Gastrocnemius medialis (tissue), 4 donors: ENCODE results near the gene TMED10. TPM values are rescaled to one million over a fixed set of nuclear protein-coding genes. Genes with fewer than 3 reads are reported as not detected.

Experiments
- ATAC-seq, 2 donors: fragments of 150-250 bp; one replicate each; pipeline ENCODE4 v1.9.1; 2016
- DNase-seq, 2 donors: peaks; one replicate each; pipeline ENCODE4 v3.0.0-alpha.2; 2019
- H3K27ac ChIP-seq, 4 donors: fragments of 200-600 bp; sonication (generic); 1 replicate in 1 of 4; 2 replicates in 3 of 4; pipeline ENCODE4 v1.5.1; 2016 to 2018; ENCODE audit warnings: mild to moderate bottlenecking in 2 of 4, moderate library complexity in 1 of 4
- H3K27me3 ChIP-seq, 3 donors: fragments of 200-600 bp; sonication (generic) in 2 of 3; 1 replicate in 1 of 3; 2 replicates in 2 of 3; pipeline versions ENCODE4 v1.5.1 to v1.6.0; 2016 to 2019; ENCODE audit warnings: mild to moderate bottlenecking in 1 of 3, moderate library complexity in 1 of 3
- H3K36me3 ChIP-seq, 2 donors: fragments of 200-600 bp; sonication (generic) in 1 of 2; one replicate each; pipeline ENCODE4 v1.5.1; 2017 to 2018
- H3K4me1 ChIP-seq, 2 donors: fragments of 200-600 bp; sonication (generic) in 1 of 2; one replicate each; pipeline ENCODE4 v1.5.1; 2016 to 2017; ENCODE audit warnings: mild to moderate bottlenecking in 2 of 2
- H3K4me3 ChIP-seq, 4 donors: fragments of 200-600 bp; sonication (generic) in 3 of 4; 1 replicate in 1 of 4; 2 replicates in 3 of 4; pipeline ENCODE4 v1.5.1; 2016 to 2019; ENCODE audit warnings: mild to moderate bottlenecking in 2 of 4
- H3K9me3 ChIP-seq, 3 donors: fragments of 200-600 bp; sonication (generic) in 2 of 3; 1 replicate in 1 of 3; 2 replicates in 2 of 3; pipeline ENCODE4 v1.5.1; 2016 to 2019
- POLR2A ChIP-seq, 2 donors: fragments of 450-650 bp; IDR thresholded peaks; one replicate each; pipeline ENCODE4 v1.6.1; 2017; ENCODE audit warnings: antibody characterized with exemption in 2 of 2, mild to moderate bottlenecking in 2 of 2, moderate library complexity in 2 of 2
- in situ Hi-C, 4 donors: fragments of 200-750 bp; cut with MboI; loops; one replicate each; pipeline versions ENCODE4 v1.15.0 to v1.8.0; 2017; ENCODE audit warnings: low sequenced_read_pairs in 4 of 4
- intact Hi-C: fragments of 100-400 bp; cut with DNase I; formaldehyde crosslinking; loops from one replicate; pipeline ENCODE4 v1.15.1; 2023; ENCODE audit warnings: low total_unique reads
- total RNA-seq, 4 donors: library from RNA; depleted of rRNA; stranded (reverse); fragments of >200 nt; gene quantifications; one replicate each; pipeline versions ENCODE4 v1.1.0 to v1.2.3, GENCODE V29; 2016
- TF ChIP-seq, protein P1 (sequence below), 5 experiments: fragments of 450-650 bp in 3 of 5; fragments of 200-600 bp in 2 of 5; sonication (generic) in 2 of 5; IDR thresholded peaks in 4 of 5; conservative IDR thresholded peaks in 1 of 5; 1 replicate in 4 of 5; 2 replicates in 1 of 5; pipeline ENCODE4 v1.5.1; 2016 to 2019; ENCODE audit warnings: antibody characterized with exemption in 5 of 5, mild to moderate bottlenecking in 3 of 5, moderate library complexity in 3 of 5

The TMED10 gene
- total RNA-seq, 4 donors from 2014 or later: 161 to 362 (median 255) TPM

GRCh38 chr14:75121552-75121951 lies 54.9 kb downstream of the TMED10 start:
- peaks cover 19 to 26% of the 10 kb centered on the region in 2 donors for H3K4me1 ChIP-seq
- DNase-seq (no peak), ATAC-seq (no peak)
- no peaks in the 10 kb centered on the region for H3K9me3 ChIP-seq
- H3K4me3 ChIP-seq: no peak overlapping the region
- intact Hi-C loops: no loop called here
- H3K27ac ChIP-seq: no peak overlapping the region
- in situ Hi-C loops: loop anchor here in 1 of 4 donors (10.0 kb wide), 1 partner anchor 373 kb away; no protein-coding TSS in a partner anchor
- no peaks in the 10 kb centered on the region for H3K27me3 ChIP-seq
- TF ChIP-seq, protein P1, sequence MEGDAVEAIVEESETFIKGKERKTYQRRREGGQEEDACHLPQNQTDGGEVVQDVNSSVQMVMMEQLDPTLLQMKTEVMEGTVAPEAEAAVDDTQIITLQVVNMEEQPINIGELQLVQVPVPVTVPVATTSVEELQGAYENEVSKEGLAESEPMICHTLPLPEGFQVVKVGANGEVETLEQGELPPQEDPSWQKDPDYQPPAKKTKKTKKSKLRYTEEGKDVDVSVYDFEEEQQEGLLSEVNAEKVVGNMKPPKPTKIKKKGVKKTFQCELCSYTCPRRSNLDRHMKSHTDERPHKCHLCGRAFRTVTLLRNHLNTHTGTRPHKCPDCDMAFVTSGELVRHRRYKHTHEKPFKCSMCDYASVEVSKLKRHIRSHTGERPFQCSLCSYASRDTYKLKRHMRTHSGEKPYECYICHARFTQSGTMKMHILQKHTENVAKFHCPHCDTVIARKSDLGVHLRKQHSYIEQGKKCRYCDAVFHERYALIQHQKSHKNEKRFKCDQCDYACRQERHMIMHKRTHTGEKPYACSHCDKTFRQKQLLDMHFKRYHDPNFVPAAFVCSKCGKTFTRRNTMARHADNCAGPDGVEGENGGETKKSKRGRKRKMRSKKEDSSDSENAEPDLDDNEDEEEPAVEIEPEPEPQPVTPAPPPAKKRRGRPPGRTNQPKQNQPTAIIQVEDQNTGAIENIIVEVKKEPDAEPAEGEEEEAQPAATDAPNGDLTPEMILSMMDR (IDR thresholded peaks at IDR 0.05 in 4 of 5, conservative IDR thresholded peaks at IDR 0.05 in 1 of 5): no peak
- no peak for TF ChIP-seq POLR2A (IDR thresholded peaks at IDR 0.05)
- H3K36me3 ChIP-seq: peaks cover 0 to 59% of the 10 kb centered on the region in 2 donors

DNA sequence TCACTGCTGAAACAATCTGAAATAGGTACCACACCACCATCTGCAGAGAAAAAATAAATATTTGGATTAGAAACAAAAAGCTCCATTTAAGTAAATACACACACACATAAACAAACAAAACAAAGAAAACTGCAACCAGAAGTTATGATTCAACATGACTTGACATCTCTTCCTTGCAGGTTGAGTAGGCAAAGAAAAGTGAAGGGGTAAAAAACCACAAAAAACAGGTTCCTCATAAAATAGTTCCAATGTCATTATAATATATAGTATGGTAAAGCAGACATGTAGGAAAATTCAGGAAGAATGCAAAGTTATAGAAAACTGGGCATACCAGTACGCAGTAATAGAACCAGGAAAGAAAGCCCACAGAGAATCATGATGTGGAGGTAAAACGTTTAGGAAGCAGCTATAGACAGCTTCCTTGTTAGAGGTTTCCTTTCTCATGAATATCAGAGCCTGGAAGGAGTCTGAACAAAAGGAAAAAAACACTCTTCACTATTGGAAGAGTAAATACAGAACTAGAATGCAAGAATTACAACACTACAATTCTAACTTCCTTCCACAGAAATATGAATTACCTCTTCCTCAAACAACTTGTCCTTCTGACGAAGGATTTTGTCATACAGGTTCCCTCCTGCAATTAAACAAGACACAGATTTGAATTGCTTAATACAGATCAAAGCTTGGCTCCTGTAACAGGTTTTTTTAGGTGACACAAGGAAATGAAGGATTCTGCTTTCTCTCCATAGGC lies 55.7 kb downstream of the TMED10 start:
- peaks cover 14 to 19% of the 10 kb centered on the region in 2 donors for H3K4me1 ChIP-seq
- ATAC-seq (no peak), DNase-seq (no peak)
- TF ChIP-seq, protein P1 (IDR thresholded peaks at IDR 0.05 in 4 of 5, conservative IDR thresholded peaks at IDR 0.05 in 1 of 5): no peak
- in situ Hi-C loops (loop anchor here in 1 of 4 donors (10.0 kb wide), 1 partner anchor 374 kb away; no protein-coding TSS in a partner anchor), intact Hi-C loops (no loop called here)
- H3K27me3 ChIP-seq: no peaks in the 10 kb centered on the region
- H3K4me3 ChIP-seq: no peak overlapping the region
- H3K9me3 ChIP-seq: no peaks in the 10 kb centered on the region
- H3K36me3 ChIP-seq: peaks cover 0 to 67% of the 10 kb centered on the region in 2 donors
- H3K27ac ChIP-seq: no peak overlapping the region

GRCh38 chr14:75119056-75119455 lies 57.4 kb downstream of the TMED10 start:
- H3K27ac ChIP-seq: no peak overlapping the region
- intact Hi-C loops (loop anchor here (2.0 kb wide), 1 partner anchor 78 kb away; no protein-coding TSS in a partner anchor), in situ Hi-C loops (no loop called here)
- TF ChIP-seq, protein P1 (IDR thresholded peaks at IDR 0.05 in 4 of 5, conservative IDR thresholded peaks at IDR 0.05 in 1 of 5): no peak
- no peak for TF ChIP-seq POLR2A (IDR thresholded peaks at IDR 0.05)
- no peaks in the 10 kb centered on the region for H3K27me3 ChIP-seq
- no peak overlapping the region for H3K4me3 ChIP-seq
- no peak for DNase-seq
- ATAC-seq: no peak
- H3K9me3 ChIP-seq: no peaks in the 10 kb centered on the region
- H3K4me1 ChIP-seq: peaks cover 0 to 4% of the 10 kb centered on the region in 2 donors
- H3K36me3 ChIP-seq: peaks cover 0 to 84% of the 10 kb centered on the region in 2 donors

GRCh38 chr14:75113932-75114539 lies 62.4 kb downstream of the TMED10 start:
- Histone ChIP-seq H3K27ac (no peak overlapping the region), H3K9me3 (no peaks in the 10 kb centered on the region), H3K4me1 (no peaks in the 10 kb centered on the region), H3K27me3 (no peaks in the 10 kb centered on the region), H3K36me3 (peaks cover 2 to 100% of the 10 kb centered on the region in 2 donors), H3K4me3 (no peak overlapping the region)
- ATAC-seq (no peak), DNase-seq (no peak)
- TF ChIP-seq, protein P1 (IDR thresholded peaks at IDR 0.05 in 4 of 5, conservative IDR thresholded peaks at IDR 0.05 in 1 of 5): no peak
- no peak for TF ChIP-seq POLR2A (IDR thresholded peaks at IDR 0.05)
- intact Hi-C loops (no loop called here), in situ Hi-C loops (no loop called here)
